Bronchial epithelial cell (primary cell): Measurements from ENCODE around the gene NCAPD2. TPM values are rescaled to one million over a fixed set of nuclear protein-coding genes. Genes with fewer than 3 reads are reported as not detected.

Experiments used
- DNase-seq: peaks from one replicate; pipeline ENCODE4 v3.0.0-alpha.2; 2010; ENCODE audit warnings: low read depth
- FAIRE-seq: peaks from 2 replicates; lab custom pipeline; 2011; peaks lifted over from hg19 to GRCh38; lab: Jason Lieb, UNC
- H3K27me3 ChIP-seq: 2 replicates; pipeline ENCODE4 v1.5.1; 2011; ENCODE audit warnings: low read length; ENCODE audit not compliant: control insufficient read depth, insufficient read depth
- H3K36me3 ChIP-seq: 2 replicates; pipeline ENCODE4 v1.5.1; 2011; ENCODE audit warnings: low read length; ENCODE audit not compliant: control insufficient read depth, insufficient read depth
- H3K4me3 ChIP-seq: 2 replicates; pipeline ENCODE4 v1.5.1; 2011; ENCODE audit warnings: mild to moderate bottlenecking, low read depth, low read length, control low read depth
- CTCF ChIP-seq: IDR thresholded peaks from 2 replicates; pipeline ENCODE4 v1.5.1; 2011; ENCODE audit warnings: mild to moderate bottlenecking, moderate library complexity, low read length, control low read depth, inconsistent platforms; ENCODE audit not compliant: insufficient read depth, severe bottlenecking
- total RNA-seq: library from RNA; depleted of rRNA; stranded (reverse); fragments of >200 nt; gene quantifications from 2 replicates; pipeline ENCODE4 v1.2.1, GENCODE V29; 2014

NCAPD2 gene
- total RNA-seq, 1 donor from 2014 or later: 17.9 TPM

GRCh38 chr12:6526766-6527525, 33.0 kb downstream of the NCAPD2 start:
- no peak for DNase-seq
- FAIRE-seq: peak; percentile 43
- Histone ChIP-seq H3K27me3 (no peaks in the 10 kb centered on the region), H3K36me3 (peaks cover 40% of the 10 kb centered on the region), H3K4me3 (no peak overlapping the region)
- TF ChIP-seq CTCF: no peak

GRCh38 chr12:6527711-6528110, 33.8 kb downstream of the NCAPD2 start:
- no peak overlapping the region for H3K4me3 ChIP-seq
- FAIRE-seq (no peak), DNase-seq (no peak)
- H3K27me3 ChIP-seq: no peaks in the 10 kb centered on the region
- no peak for TF ChIP-seq CTCF
- peaks cover 38% of the 10 kb centered on the region for H3K36me3 ChIP-seq

GRCh38 chr12:6528539-6529235, 34.8 kb downstream of the NCAPD2 start:
- no peaks in the 10 kb centered on the region for H3K27me3 ChIP-seq
- H3K36me3 ChIP-seq: peaks cover 34% of the 10 kb centered on the region
- FAIRE-seq (no peak), DNase-seq (no peak)
- no peak overlapping the region for H3K4me3 ChIP-seq
- TF ChIP-seq CTCF: no peak

GRCh38 chr12:6529291-6529737, 35.4 kb downstream of the NCAPD2 start:
- TF ChIP-seq CTCF: no peak
- FAIRE-seq (no peak), DNase-seq (no peak)
- Histone ChIP-seq H3K4me3 (no peak overlapping the region), H3K36me3 (peaks cover 30% of the 10 kb centered on the region), H3K27me3 (no peaks in the 10 kb centered on the region)

- FAIRE-seq (no peak), DNase-seq (no peak)
- H3K27me3 ChIP-seq: no peaks in the 10 kb centered on the region
- TF ChIP-seq CTCF: no peak
- peaks cover 35% of the 10 kb centered on the region for H3K36me3 ChIP-seq
- no peak overlapping the region for H3K4me3 ChIP-seq
These were observed 36.8 kb downstream of the NCAPD2 start for GRCh38 chr12:6530576-6531260.
